Kidney (tissue), 14 donors: ENCODE results near the gene TPO. TPM values are rescaled to one million over a fixed set of nuclear protein-coding genes. Genes with fewer than 3 reads are reported as not detected.

Experiments
- DNase-seq, 5 donors: peaks; one replicate each; pipeline ENCODE4 v3.0.0-alpha.2; 2013 to 2020
- FAIRE-seq: peaks from 2 replicates; lab custom pipeline; 2012; peaks lifted over from hg19 to GRCh38; lab: Jason Lieb, UNC
- H3K27ac ChIP-seq, 2 donors: one replicate each; pipeline ENCODE4 v1.7.0; 2013; ENCODE audit warnings: low read depth in 2 of 2, low read length in 2 of 2, inconsistent platforms in 1 of 2
- H3K27me3 ChIP-seq: one replicate; pipeline ENCODE4 v1.7.1; 2013; ENCODE audit warnings: low read length, inconsistent platforms; ENCODE audit not compliant: control insufficient read depth, insufficient read depth
- H3K36me3 ChIP-seq, 3 donors: one replicate each; pipeline versions ENCODE4 v1.7.0 to v1.7.1; 2013; ENCODE audit warnings: low read length in 3 of 3, control low read depth in 1 of 3, inconsistent platforms in 1 of 3; ENCODE audit not compliant: insufficient read depth in 3 of 3, control insufficient read depth in 2 of 3
- H3K4me1 ChIP-seq, 3 donors: one replicate each; pipeline versions ENCODE4 v1.7.0 to v1.7.1; 2013; ENCODE audit warnings: low read length in 3 of 3, inconsistent platforms in 1 of 3, low read depth in 1 of 3; ENCODE audit not compliant: control insufficient read depth in 2 of 3, insufficient read depth in 2 of 3
- H3K4me3 ChIP-seq, 3 donors: one replicate each; pipeline versions ENCODE4 v1.7.0 to v1.8.1; 2013; ENCODE audit warnings: low read length in 3 of 3, control low read depth in 1 of 3, inconsistent platforms in 1 of 3
- H3K9ac ChIP-seq, 3 donors: one replicate each; pipeline versions ENCODE4 v1.7.0 to v1.7.1; 2013; ENCODE audit warnings: low read length in 3 of 3, control low read depth in 1 of 3, inconsistent platforms in 1 of 3
- H3K9me3 ChIP-seq, 3 donors: one replicate each; pipeline versions ENCODE4 v1.7.0 to v1.7.1; 2013; ENCODE audit warnings: low read length in 3 of 3, control low read depth in 1 of 3, inconsistent platforms in 1 of 3; ENCODE audit not compliant: control insufficient read depth in 2 of 3, insufficient read depth in 1 of 3
- intact Hi-C: fragments of 100-400 bp; cut with DNase I; formaldehyde crosslinking; loops from one replicate; pipeline ENCODE4 v1.11.1; 2022
- polyA plus RNA-seq: library from polyadenylated mRNA; stranded (reverse); fragments of 350-450 nt; fragmentation: Illumina TruSeq; extraction: RNeasy Lipid Tissue Mini Kit (QIAGEN cat#74804); gene quantifications from one replicate; pipeline ENCODE4 v1.2.3, GENCODE V29; 2014; ENCODE audit warnings: low read depth, low replicate concordance; ENCODE audit not compliant: insufficient read depth
- total RNA-seq: library from RNA; stranded (reverse); fragmentation: NEBNext Ultra II Directional; extraction: Animal tissue kit (Norgen Biotek cat#: 25700); gene quantifications from one replicate; pipeline ENCODE4 v1.2.1, GENCODE V29; 2021
- TF ChIP-seq, protein P1 (sequence below): IDR thresholded peaks from 3 replicates; pipeline ENCODE4 v1.5.1; 2012; ENCODE audit warnings: mild to moderate bottlenecking, moderate library complexity, borderline replicate concordance; ENCODE audit not compliant: insufficient read depth; ENCODE audit errors: extremely low read depth
- donor health status: control.
- donor health status: control.
- donor health status: control.
- donor health status: control.
- donor health status: control.
- donor health status: DM: yes; HTN: yes; CAD: no.
- donor health status: Normal renal cell carcinoma (clear cell type).

TPO gene
- total and polyA plus RNA-seq, 2 donors from 2014 or later = not detected

DNA sequence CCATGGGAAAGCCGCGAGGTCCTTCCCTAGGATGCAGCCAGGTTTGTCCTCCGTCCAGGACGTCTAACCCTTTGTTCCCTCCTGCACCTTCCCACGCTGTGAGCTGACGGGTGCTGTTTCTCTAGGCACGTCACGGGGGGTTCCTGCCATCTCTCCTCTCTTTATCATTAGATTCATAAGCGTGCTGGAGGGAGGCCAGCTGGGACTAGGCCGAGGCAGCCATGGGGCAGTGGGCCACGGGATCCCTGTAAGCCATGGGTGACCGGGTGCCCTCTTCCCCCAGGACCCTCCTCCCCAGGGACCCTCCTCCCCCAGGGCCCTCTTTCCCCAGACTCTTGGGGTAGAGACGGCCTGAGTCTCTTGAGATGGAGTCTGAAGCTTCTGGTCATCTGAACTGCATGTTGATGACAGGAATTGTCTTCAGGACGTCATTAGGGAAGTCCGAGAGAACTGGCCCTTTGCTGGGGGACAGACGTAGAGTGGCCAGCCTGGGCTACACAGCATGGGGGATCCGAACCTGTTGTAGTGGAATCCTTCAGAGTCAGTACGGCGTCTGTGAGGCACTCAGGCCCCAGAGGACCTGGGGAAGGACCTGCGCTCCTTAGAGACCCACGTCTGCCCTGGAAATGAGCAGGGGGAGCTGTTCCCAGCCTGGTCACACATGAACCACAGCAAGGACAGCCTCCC, 108.1 kb downstream of the TPO start:
- no peak overlapping the region for H3K27ac ChIP-seq
- TF ChIP-seq, protein P1, sequence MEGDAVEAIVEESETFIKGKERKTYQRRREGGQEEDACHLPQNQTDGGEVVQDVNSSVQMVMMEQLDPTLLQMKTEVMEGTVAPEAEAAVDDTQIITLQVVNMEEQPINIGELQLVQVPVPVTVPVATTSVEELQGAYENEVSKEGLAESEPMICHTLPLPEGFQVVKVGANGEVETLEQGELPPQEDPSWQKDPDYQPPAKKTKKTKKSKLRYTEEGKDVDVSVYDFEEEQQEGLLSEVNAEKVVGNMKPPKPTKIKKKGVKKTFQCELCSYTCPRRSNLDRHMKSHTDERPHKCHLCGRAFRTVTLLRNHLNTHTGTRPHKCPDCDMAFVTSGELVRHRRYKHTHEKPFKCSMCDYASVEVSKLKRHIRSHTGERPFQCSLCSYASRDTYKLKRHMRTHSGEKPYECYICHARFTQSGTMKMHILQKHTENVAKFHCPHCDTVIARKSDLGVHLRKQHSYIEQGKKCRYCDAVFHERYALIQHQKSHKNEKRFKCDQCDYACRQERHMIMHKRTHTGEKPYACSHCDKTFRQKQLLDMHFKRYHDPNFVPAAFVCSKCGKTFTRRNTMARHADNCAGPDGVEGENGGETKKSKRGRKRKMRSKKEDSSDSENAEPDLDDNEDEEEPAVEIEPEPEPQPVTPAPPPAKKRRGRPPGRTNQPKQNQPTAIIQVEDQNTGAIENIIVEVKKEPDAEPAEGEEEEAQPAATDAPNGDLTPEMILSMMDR = no peak
- no peaks in the 10 kb centered on the region for H3K4me1 ChIP-seq
- no peaks in the 10 kb centered on the region for H3K9me3 ChIP-seq
- H3K36me3 ChIP-seq = no peaks in the 10 kb centered on the region
- FAIRE-seq = no peak
- H3K4me3 ChIP-seq = no peak overlapping the region
- intact Hi-C loops = no loop called here
- no peaks in the 10 kb centered on the region for H3K27me3 ChIP-seq
- DNase-seq = peak in 1 of 5 donors; percentile 46
- H3K9ac ChIP-seq = no peak overlapping the region

DNA sequence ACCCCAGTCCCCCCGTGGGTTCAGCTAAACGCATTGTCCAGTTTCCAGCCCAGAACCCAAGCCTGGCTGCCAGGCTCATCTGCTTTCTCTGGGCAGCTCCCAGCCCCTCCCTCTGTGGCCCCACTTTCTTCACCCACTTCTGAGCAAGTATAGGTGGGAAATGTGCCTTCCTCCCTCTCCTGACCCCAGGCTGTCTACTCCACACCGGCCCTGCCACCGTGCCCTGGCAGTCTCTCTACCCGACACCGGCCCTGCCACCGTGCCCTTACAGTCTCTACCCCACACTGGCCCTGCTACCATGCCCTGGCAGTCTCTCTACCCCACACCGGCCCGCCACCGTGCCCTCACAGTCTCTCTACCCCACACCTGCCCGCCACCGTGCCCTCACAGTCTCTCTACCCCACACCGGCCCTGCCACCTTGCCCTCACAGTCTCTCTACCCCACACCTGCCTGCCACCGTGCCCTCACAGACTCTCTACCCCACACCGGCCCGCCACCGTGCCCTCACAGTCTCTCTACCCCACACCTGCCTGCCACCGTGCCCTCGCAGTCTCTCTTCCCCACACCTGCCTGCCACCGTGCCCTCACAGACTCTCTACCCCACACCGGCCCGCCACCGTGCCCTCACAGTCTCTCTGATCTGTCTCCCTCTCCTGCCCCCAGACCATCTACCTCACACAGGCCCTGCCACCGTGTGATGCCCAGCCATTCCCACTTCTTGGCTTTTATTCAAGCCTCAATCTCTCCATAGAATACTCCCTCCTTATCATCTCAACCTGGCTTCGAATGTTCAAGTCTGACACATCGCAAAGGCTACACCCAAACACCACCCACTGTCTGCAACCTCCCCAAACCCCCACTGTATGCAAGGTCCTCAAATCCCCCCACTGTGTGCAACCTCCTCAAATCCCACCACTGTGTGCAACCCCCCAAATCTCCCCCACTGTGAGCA, 108.9 kb downstream of the TPO start:
- H3K27me3 ChIP-seq = no peaks in the 10 kb centered on the region
- FAIRE-seq (no peak), DNase-seq (peak in 1 of 5 donors; percentile 50)
- no peaks in the 10 kb centered on the region for H3K4me1 ChIP-seq
- H3K9me3 ChIP-seq = no peaks in the 10 kb centered on the region
- no peaks in the 10 kb centered on the region for H3K36me3 ChIP-seq
- no peak overlapping the region for H3K4me3 ChIP-seq
- no peak overlapping the region for H3K9ac ChIP-seq
- H3K27ac ChIP-seq = no peak overlapping the region
- TF ChIP-seq, protein P1 = no peak
- intact Hi-C loops = no loop called here

- no peak overlapping the region for H3K9ac ChIP-seq
- intact Hi-C loops = no loop called here
- no peaks in the 10 kb centered on the region for H3K36me3 ChIP-seq
- TF ChIP-seq, protein P1 = no peak
- no peak overlapping the region for H3K4me3 ChIP-seq
- FAIRE-seq (no peak), DNase-seq (peak in 2 of 5 donors; percentile 15 to 32)
- no peaks in the 10 kb centered on the region for H3K27me3 ChIP-seq
- no peak overlapping the region for H3K27ac ChIP-seq
- no peaks in the 10 kb centered on the region for H3K9me3 ChIP-seq
- H3K4me1 ChIP-seq = no peaks in the 10 kb centered on the region
These were observed 114.1 kb downstream of the TPO start for GRCh38 chr2:1527153-1527992.
